Tibial nerve (tissue), 4 donors: Measurements from ENCODE around the gene APOA1. TPM values are rescaled to one million over a fixed set of nuclear protein-coding genes. Genes with fewer than 3 reads are reported as not detected.

ENCODE experiments used
- DNase-seq, 2 donors: peaks; one replicate each; pipeline ENCODE4 v3.0.0-alpha.2; 2019; ENCODE audit warnings: low spot score in 2 of 2
- H3K27ac ChIP-seq, 4 donors: fragments of 200-600 bp; sonication (generic) in 3 of 4; one replicate each; pipeline ENCODE4 v1.5.1; 2017 to 2019; ENCODE audit warnings: mild to moderate bottlenecking in 1 of 4
- H3K27me3 ChIP-seq, 2 donors: fragments of 200-600 bp; sonication (generic) in 1 of 2; one replicate each; pipeline versions ENCODE4 v1.5.1 to v1.6.0; 2017 to 2019
- H3K36me3 ChIP-seq, 3 donors: fragments of 200-600 bp; sonication (generic); one replicate each; pipeline ENCODE4 v1.5.1; 2018 to 2019
- H3K4me1 ChIP-seq, 4 donors: fragments of 200-600 bp; sonication (generic) in 3 of 4; one replicate each; pipeline ENCODE4 v1.5.1; 2017 to 2019
- H3K4me3 ChIP-seq, 4 donors: fragments of 200-600 bp; sonication (generic) in 3 of 4; one replicate each; pipeline ENCODE4 v1.5.1; 2017 to 2019; ENCODE audit warnings: mild to moderate bottlenecking in 1 of 4, moderate library complexity in 1 of 4
- H3K9me3 ChIP-seq, 4 donors: fragments of 200-600 bp; sonication (generic) in 3 of 4; one replicate each; pipeline ENCODE4 v1.5.1; 2017 to 2019
- EP300 ChIP-seq, 2 donors: sonication (generic); formaldehyde crosslinking; IDR thresholded peaks; one replicate each; pipeline ENCODE4 v1.6.1; 2017; ENCODE audit warnings: antibody characterized with exemption in 2 of 2, mild to moderate bottlenecking in 1 of 2
- POLR2A ChIP-seq, 2 donors: fragments of 450-650 bp; IDR thresholded peaks; one replicate each; pipeline ENCODE4 v1.6.1; 2017; ENCODE audit warnings: antibody characterized with exemption in 2 of 2, mild to moderate bottlenecking in 2 of 2, moderate library complexity in 2 of 2
- WGBS, 2 donors: methylation state at CpG; one replicate each; pipeline ENCODE4 v1.1.5; 2018; 5-methylcytosine and 5-hydroxymethylcytosine counted together
- total RNA-seq, 4 donors: library from RNA; depleted of rRNA; stranded (reverse); fragments of >200 nt; gene quantifications; one replicate each; pipeline ENCODE4 v1.1.0, GENCODE V29; 2016
- TF ChIP-seq, protein P1 (sequence below), 5 experiments: fragments of 200-600 bp in 3 of 5; fragments of 450-650 bp in 2 of 5; sonication (generic) in 3 of 5; IDR thresholded peaks; one replicate each; pipeline ENCODE4 v1.5.1; 2016 to 2019; ENCODE audit warnings: antibody characterized with exemption in 5 of 5, mild to moderate bottlenecking in 3 of 5, moderate library complexity in 2 of 5

The APOA1 gene
- total RNA-seq, 4 donors from 2014 or later: 4.1 to 8.4 (median 6.5) TPM

DNA sequence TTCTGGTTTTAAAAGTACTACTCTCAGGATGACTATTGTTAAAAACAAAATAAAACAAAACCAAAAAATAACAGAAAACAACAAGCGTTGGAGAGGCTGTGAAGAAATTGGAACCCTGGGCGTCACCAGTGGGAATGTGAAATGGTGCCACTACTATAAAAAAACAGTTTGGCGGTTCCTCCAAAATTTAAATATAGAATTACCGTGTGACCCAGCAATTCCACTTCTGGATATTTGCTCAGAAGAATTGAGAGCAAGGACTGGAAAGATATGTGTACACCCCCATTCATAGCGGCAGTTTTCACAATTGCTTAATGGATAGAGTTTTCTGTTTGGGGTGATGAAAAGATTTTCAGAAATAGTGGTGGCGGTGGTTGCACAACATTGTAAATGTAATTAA, 22.9 kb downstream of the APOA1 start:
- WGBS, 2 donors: 76 to 82% methylated on average over 6 of the region's 6 CpGs
- Histone ChIP-seq H3K4me1 (no peaks in the 10 kb centered on the region), H3K36me3 (no peaks in the 10 kb centered on the region), H3K4me3 (no peak overlapping the region), H3K27me3 (no peaks in the 10 kb centered on the region), H3K27ac (no peak overlapping the region), H3K9me3 (no peaks in the 10 kb centered on the region)
- no peak for DNase-seq
- TF ChIP-seq, protein P1, sequence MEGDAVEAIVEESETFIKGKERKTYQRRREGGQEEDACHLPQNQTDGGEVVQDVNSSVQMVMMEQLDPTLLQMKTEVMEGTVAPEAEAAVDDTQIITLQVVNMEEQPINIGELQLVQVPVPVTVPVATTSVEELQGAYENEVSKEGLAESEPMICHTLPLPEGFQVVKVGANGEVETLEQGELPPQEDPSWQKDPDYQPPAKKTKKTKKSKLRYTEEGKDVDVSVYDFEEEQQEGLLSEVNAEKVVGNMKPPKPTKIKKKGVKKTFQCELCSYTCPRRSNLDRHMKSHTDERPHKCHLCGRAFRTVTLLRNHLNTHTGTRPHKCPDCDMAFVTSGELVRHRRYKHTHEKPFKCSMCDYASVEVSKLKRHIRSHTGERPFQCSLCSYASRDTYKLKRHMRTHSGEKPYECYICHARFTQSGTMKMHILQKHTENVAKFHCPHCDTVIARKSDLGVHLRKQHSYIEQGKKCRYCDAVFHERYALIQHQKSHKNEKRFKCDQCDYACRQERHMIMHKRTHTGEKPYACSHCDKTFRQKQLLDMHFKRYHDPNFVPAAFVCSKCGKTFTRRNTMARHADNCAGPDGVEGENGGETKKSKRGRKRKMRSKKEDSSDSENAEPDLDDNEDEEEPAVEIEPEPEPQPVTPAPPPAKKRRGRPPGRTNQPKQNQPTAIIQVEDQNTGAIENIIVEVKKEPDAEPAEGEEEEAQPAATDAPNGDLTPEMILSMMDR (IDR thresholded peaks at IDR 0.05): no peak
- no peak for TF ChIP-seq EP300 (IDR thresholded peaks at IDR 0.05)
- no peak for TF ChIP-seq POLR2A (IDR thresholded peaks at IDR 0.05)

DNA sequence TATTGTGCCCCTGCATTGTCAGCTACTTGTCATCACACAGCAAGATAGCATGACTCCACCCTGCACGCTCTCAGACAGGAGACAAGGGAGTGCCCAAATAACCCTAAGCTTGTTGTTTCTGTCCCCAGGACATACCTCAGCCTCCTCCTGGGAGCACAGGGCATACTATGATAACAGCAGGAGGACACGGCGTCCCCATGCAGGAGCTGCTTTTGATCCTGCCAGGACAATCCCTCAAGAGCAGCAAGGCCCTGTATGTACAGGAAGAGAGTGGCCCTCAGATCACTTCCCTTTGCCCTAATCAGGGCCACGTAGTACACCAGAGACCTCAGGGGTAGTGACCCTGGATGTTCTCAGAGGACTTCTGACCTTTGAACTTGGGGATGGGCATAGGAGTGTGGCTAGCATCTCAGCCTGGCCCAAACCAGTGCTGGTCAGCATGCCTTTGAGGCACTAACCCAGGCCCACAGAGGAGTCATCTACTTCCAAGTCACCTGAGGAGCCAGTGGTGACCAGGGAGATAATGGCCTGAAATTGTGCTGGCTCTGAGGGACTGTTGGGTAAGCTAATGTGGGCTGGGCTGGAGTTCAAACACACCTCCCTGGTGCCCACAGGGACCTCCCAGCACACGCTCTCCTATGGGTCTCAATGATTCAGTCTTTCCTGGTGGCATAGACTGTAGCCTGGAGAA, 23.5 kb downstream of the APOA1 start:
- H3K27ac ChIP-seq: no peak overlapping the region
- WGBS, 2 donors: 62 to 69% methylated on average over 5 of the region's 5 CpGs

DNA sequence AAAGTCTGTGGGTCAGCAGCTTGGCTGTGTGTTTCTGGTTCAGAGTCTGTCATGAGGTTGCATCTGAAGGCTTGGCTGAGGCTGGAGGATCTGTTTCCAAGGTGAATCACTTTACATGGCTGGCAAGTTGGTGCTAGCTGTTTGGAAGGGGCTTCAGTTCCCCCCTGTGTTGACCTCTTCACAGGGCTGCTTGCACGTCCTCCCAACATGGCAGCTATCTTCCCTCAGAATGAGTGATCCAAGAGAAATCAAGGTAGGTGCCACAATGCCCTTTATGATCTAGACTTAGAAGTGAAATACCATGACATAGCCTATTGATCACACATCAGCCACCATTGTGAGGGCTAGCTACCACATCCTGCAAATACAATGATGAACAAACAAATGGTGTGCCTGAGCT, 24.3 kb downstream of the APOA1 start:
- Histone ChIP-seq H3K27me3 (no peaks in the 10 kb centered on the region), H3K36me3 (no peaks in the 10 kb centered on the region), H3K4me1 (no peaks in the 10 kb centered on the region), H3K9me3 (no peaks in the 10 kb centered on the region), H3K4me3 (no peak overlapping the region), H3K27ac (no peak overlapping the region)
- DNase-seq: no peak
- WGBS, 2 donors: 89 to 100% methylated on average over 1 of the region's 1 CpG
- TF ChIP-seq, protein P1 (IDR thresholded peaks at IDR 0.05): no peak
- TF ChIP-seq POLR2A (IDR thresholded peaks at IDR 0.05) (no peak), EP300 (IDR thresholded peaks at IDR 0.05) (no peak)

More for the DNA sequence above, 23.5 kb downstream of the APOA1 start:
- Histone ChIP-seq H3K4me1 (no peaks in the 10 kb centered on the region), H3K4me3 (no peak overlapping the region), H3K9me3 (no peaks in the 10 kb centered on the region), H3K27me3 (no peaks in the 10 kb centered on the region), H3K36me3 (no peaks in the 10 kb centered on the region)
- TF ChIP-seq POLR2A (IDR thresholded peaks at IDR 0.05): no peak
- TF ChIP-seq EP300 (IDR thresholded peaks at IDR 0.05): no peak
- TF ChIP-seq, protein P1 (IDR thresholded peaks at IDR 0.05): no peak
- DNase-seq: no peak

DNA sequence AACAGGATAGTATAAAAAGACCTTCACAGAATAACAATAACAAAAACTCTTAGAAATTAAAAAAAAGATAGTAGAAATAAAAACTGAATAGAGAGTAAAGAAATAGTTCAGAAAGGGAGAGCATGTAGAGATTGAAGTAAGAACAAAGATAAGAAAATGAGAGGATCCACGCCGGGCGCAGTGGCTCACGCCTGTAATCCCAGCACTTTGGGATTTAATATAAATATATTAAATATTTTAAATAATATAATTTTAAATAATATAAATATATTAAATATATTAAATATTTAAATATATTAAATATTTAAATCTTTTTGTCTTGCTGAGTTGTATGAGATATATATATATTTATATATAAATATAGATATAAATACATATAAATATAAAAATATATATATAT, 25.3 kb downstream of the APOA1 start:
- no peaks in the 10 kb centered on the region for H3K27me3 ChIP-seq
- no peaks in the 10 kb centered on the region for H3K9me3 ChIP-seq
- H3K4me3 ChIP-seq: no peak overlapping the region
- TF ChIP-seq, protein P1 (IDR thresholded peaks at IDR 0.05): no peak
- TF ChIP-seq POLR2A (IDR thresholded peaks at IDR 0.05): no peak
- no peak for TF ChIP-seq EP300 (IDR thresholded peaks at IDR 0.05)
- H3K27ac ChIP-seq: no peak overlapping the region
- H3K4me1 ChIP-seq: no peaks in the 10 kb centered on the region
- no peaks in the 10 kb centered on the region for H3K36me3 ChIP-seq
- WGBS, 2 donors: 97 to 98% methylated on average over 4 of the region's 4 CpGs
- no peak for DNase-seq

DNA sequence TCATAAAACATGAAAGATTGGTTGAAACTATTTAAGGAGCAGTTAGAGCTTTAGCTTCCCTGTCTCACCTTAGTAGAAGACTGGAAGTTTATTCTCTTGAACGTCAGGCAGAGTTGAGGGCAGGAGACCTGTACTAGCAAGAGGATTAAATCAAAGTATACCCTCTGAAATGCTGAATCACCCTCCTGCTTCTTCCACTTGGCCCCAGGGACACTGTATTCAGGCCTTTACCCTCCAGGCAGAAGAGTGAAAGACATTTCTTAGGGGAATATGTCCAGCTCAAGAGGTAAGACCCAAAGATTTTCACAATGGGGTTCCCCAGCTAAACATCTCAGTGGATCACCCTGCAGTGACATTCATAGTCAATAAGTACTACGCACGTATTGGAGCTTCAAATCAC, 26.2 kb downstream of the APOA1 start:
- TF ChIP-seq, protein P1 (IDR thresholded peaks at IDR 0.05): no peak
- TF ChIP-seq EP300 (IDR thresholded peaks at IDR 0.05) (no peak), POLR2A (IDR thresholded peaks at IDR 0.05) (no peak)
- Histone ChIP-seq H3K4me1 (no peaks in the 10 kb centered on the region), H3K27me3 (no peaks in the 10 kb centered on the region), H3K4me3 (no peak overlapping the region), H3K27ac (no peak overlapping the region), H3K9me3 (no peaks in the 10 kb centered on the region), H3K36me3 (no peaks in the 10 kb centered on the region)
- 77 to 78% methylated on average over 3 of the region's 3 CpGs for WGBS, 2 donors
- no peak for DNase-seq
